Heart right ventricle (tissue), 16 donors: ENCODE results near the gene IGF2R. TPM values are rescaled to one million over a fixed set of nuclear protein-coding genes. Genes with fewer than 3 reads are reported as not detected.

Source experiments
- ATAC-seq, 8 donors: fragments of 200-7000 bp; cut with Tn5 transposase; one replicate each; pipeline ENCODE4 v1.9.1; 2020; ENCODE audit warnings: mild to moderate bottlenecking in 8 of 8, moderate library complexity in 8 of 8, moderate number of reproducible peaks in 1 of 8
- DNase-seq, 2 donors: peaks; one replicate each; pipeline ENCODE4 v3.0.0-alpha.2; 2020
- H3K27ac ChIP-seq, 10 donors: fragments of 200-600 bp; sonication (generic) in 2 of 10; one replicate each; pipeline versions ENCODE4 v1.5.0 to v1.8.0; 2020 to 2022; ENCODE audit warnings: mild to moderate bottlenecking in 3 of 10
- H3K27me3 ChIP-seq, 7 donors: fragments of 200-600 bp; one replicate each; pipeline ENCODE4 v1.8.0; 2021 to 2022; ENCODE audit warnings: mild to moderate bottlenecking in 2 of 7
- H3K36me3 ChIP-seq, 9 donors: fragments of 200-600 bp; sonication (generic) in 1 of 9; one replicate each; pipeline versions ENCODE4 v1.5.0 to v1.8.0; 2020 to 2022; ENCODE audit warnings: mild to moderate bottlenecking in 2 of 9
- H3K4me1 ChIP-seq, 9 donors: fragments of 200-600 bp; sonication (generic) in 1 of 9; one replicate each; pipeline versions ENCODE4 v1.5.0 to v1.8.0; 2020 to 2022; ENCODE audit warnings: mild to moderate bottlenecking in 4 of 9
- H3K4me3 ChIP-seq, 10 donors: fragments of 200-600 bp; sonication (generic) in 2 of 10; one replicate each; pipeline versions ENCODE4 v1.5.0 to v1.8.0; 2020 to 2022; ENCODE audit warnings: mild to moderate bottlenecking in 7 of 10, moderate library complexity in 2 of 10
- H3K9me3 ChIP-seq, 11 donors: fragments of 200-600 bp in 10 of 11; sonication (generic) in 2 of 11; one replicate each; pipeline versions ENCODE4 v1.5.0 to v1.8.0; 2013 to 2022; ENCODE audit warnings: mild to moderate bottlenecking in 2 of 11, control low read depth in 1 of 11, moderate library complexity in 1 of 11
- CTCF ChIP-seq, 9 donors: fragments of 200-600 bp; sonication (generic) in 2 of 9; IDR thresholded peaks; one replicate each; pipeline versions ENCODE4 v1.5.0 to v1.8.0; 2021 to 2022; ENCODE audit warnings: antibody characterized with exemption in 9 of 9, mild to moderate bottlenecking in 5 of 9, moderate library complexity in 1 of 9
- WGBS, 2 donors: extraction: QIAGEN DNeasy Blood & Tissue Kit; methylation state at CpG; one replicate each; pipeline ENCODE4 v1.1.7; 2013; ENCODE audit warnings: inconsistent platforms in 1 of 2; 5-methylcytosine and 5-hydroxymethylcytosine counted together
- intact Hi-C, 10 donors: fragments of 100-400 bp; cut with DNase I; formaldehyde crosslinking; loops; one replicate each; pipeline versions ENCODE4 v1.11.1 to v1.14.2; 2022
- polyA plus RNA-seq, 2 donors: library from polyadenylated mRNA; stranded (reverse); fragments of 200-250 nt; gene quantifications; one replicate each; pipeline ENCODE4 v1.2.3, GENCODE V29; 2013
- total RNA-seq, 10 donors: library from RNA; stranded (reverse); fragmentation: NEBNext Ultra II Directional in 3 of 10; extraction: Animal tissue kit (Norgen Biotek cat#: 25700) in 3 of 10; gene quantifications; one replicate each; pipeline versions ENCODE4 v1.2.1 to v1.2.4, GENCODE V29; 2021 to 2023
- donor health status: Arrhythmogenic right ventricular cardiomyopathy.
- donor health status: ischemic (EF 13 %, LVEDD 7.1; RV severe dilation, severe dysfunction).
- donor health status: healthy with polysubstance abuse.
- donor health status: DM: no; HTN: yes; CAD: no.
- donor health status: DM: no; HTN: no; CAD: no.
- donor health status: ischemic (EF 25% LVEDD 6.9; RV normal size, moderate dysfunction).
- donor health status: ischemic (EF 25% LVEDD 5.7; RV mildly dilated, moderate dysfunction).
- donor health status: healthy.
- donor health status: DM: yes; HTN: yes; CAD: no.
- donor health status: Ischemic cardiomyopathy.
- donor health status: ischemic (EF 35%, LVEDD 5.7; RV mildly dilated, moderate dysfunction).
- donor health status: nonischemic (EF 11% LVEDD 7.7; RV severe dilation, severe dysfunction).
- donor health status: DM: yes; HTN: yes; CAD: no.
- donor health status: PGD.
- donor health status: ischemic (EF 29% LVEDD 5.4; RV normal size, mild dysfunction).
- donor health status: nonischemic (EF 23%, LVEDD 6.1; RV moderate dilation, normal function).

IGF2R gene
- total and polyA plus RNA-seq, 12 donors: 13.7 to 95.6 (median 70.2) TPM

GRCh38 chr6:160058603-160059215 lies 89.8 kb downstream of the IGF2R start:
- Histone ChIP-seq H3K27ac (no peak overlapping the region), H3K4me1 (no peaks in the 10 kb centered on the region)
- DNase-seq: no peak

GRCh38 chr6:160060221-160060620 lies 91.3 kb downstream of the IGF2R start:
- no peaks in the 10 kb centered on the region for H3K9me3 ChIP-seq
- no peak overlapping the region for H3K27ac ChIP-seq
- no peak for TF ChIP-seq CTCF (IDR thresholded peaks at IDR 0.05)
- 95% methylated on average over 11 of the region's 11 CpGs for WGBS, 2 donors
- H3K4me1 ChIP-seq: no peaks in the 10 kb centered on the region
- ATAC-seq (no peak), DNase-seq (no peak)
- no peak overlapping the region for H3K4me3 ChIP-seq
- intact Hi-C loops: no loop called here
- no peaks in the 10 kb centered on the region for H3K27me3 ChIP-seq
- peaks cover 5 to 100% (median 66%) of the 10 kb centered on the region in 9 donors for H3K36me3 ChIP-seq

More at GRCh38 chr6:160058603-160059215, 89.8 kb downstream of the IGF2R start:
- no peaks in the 10 kb centered on the region for H3K9me3 ChIP-seq
- no peak overlapping the region for H3K4me3 ChIP-seq
- intact Hi-C loops: no loop called here
- peaks cover 5 to 100% (median 72%) of the 10 kb centered on the region in 9 donors for H3K36me3 ChIP-seq
- no peak for ATAC-seq
- WGBS, 2 donors: 89 to 93% methylated on average over 6 of the region's 6 CpGs
- no peaks in the 10 kb centered on the region for H3K27me3 ChIP-seq
- TF ChIP-seq CTCF (IDR thresholded peaks at IDR 0.05): no peak

- no peak for DNase-seq
- WGBS, 2 donors: 91 to 93% methylated on average over 4 of the region's 4 CpGs
- no peak for ATAC-seq
- Histone ChIP-seq H3K27ac (no peak overlapping the region), H3K9me3 (no peaks in the 10 kb centered on the region), H3K4me3 (no peak overlapping the region), H3K27me3 (no peaks in the 10 kb centered on the region), H3K4me1 (no peaks in the 10 kb centered on the region), H3K36me3 (peaks cover 5 to 97% (median 64%) of the 10 kb centered on the region in 9 donors)
- intact Hi-C loops: no loop called here
- no peak for TF ChIP-seq CTCF (IDR thresholded peaks at IDR 0.05)
Observed at GRCh38 chr6:160060920-160061447, 92.1 kb downstream of the IGF2R start.

GRCh38 chr6:160063771-160064413 lies 95.0 kb downstream of the IGF2R start:
- no peak for DNase-seq
- peaks cover 5 to 96% (median 60%) of the 10 kb centered on the region in 9 donors for H3K36me3 ChIP-seq
- TF ChIP-seq CTCF (IDR thresholded peaks at IDR 0.05): no peak
- WGBS, 2 donors: 76 to 82% methylated on average over 8 of the region's 8 CpGs
- no peak for ATAC-seq
- H3K27me3 ChIP-seq: no peaks in the 10 kb centered on the region
- H3K4me1 ChIP-seq: no peaks in the 10 kb centered on the region
- H3K4me3 ChIP-seq: no peak overlapping the region
- H3K9me3 ChIP-seq: no peaks in the 10 kb centered on the region
- no peak overlapping the region for H3K27ac ChIP-seq
- intact Hi-C loops: no loop called here
